LNCaP clone FGC (cell line): ENCODE measurements around the gene LYL1.

Source experiments
- DNase-seq: peaks from one replicate; pipeline ENCODE4 v3.0.0-alpha.2; 2011; ENCODE audit warnings: low read depth
- H3K4me3 ChIP-seq: 2 replicates; pipeline ENCODE4 v1.5.1; 2011; ENCODE audit warnings: mild to moderate bottlenecking, low read depth, low read length, control low read depth
- CTCF ChIP-seq: IDR thresholded peaks from 2 replicates; pipeline ENCODE4 v1.5.1; 2012; ENCODE audit warnings: mild to moderate bottlenecking; ENCODE audit not compliant: control insufficient read depth, insufficient read depth; ENCODE audit errors: extremely low read depth

LYL1 gene

GRCh38 chr19:13070425-13071140 lies 32.1 kb downstream of the LYL1 start:
- no peak for TF ChIP-seq CTCF
- no peak for DNase-seq
- H3K4me3 ChIP-seq = no peak overlapping the region

- DNase-seq = no peak
- TF ChIP-seq CTCF = no peak
- no peak overlapping the region for H3K4me3 ChIP-seq
Observed at GRCh38 chr19:13069415-13070359, 33.0 kb downstream of the LYL1 start.

GRCh38 chr19:13068085-13068846 lies 34.4 kb downstream of the LYL1 start:
- no peak for TF ChIP-seq CTCF
- no peak overlapping the region for H3K4me3 ChIP-seq
- DNase-seq = no peak

GRCh38 chr19:13066933-13067807 lies 35.5 kb downstream of the LYL1 start:
- H3K4me3 ChIP-seq = no peak overlapping the region
- DNase-seq = no peak
- no peak for TF ChIP-seq CTCF

GRCh38 chr19:13066226-13066625 lies 36.4 kb downstream of the LYL1 start:
- no peak overlapping the region for H3K4me3 ChIP-seq
- DNase-seq = no peak
- no peak for TF ChIP-seq CTCF

- no peak for DNase-seq
- no peak for TF ChIP-seq CTCF
- H3K4me3 ChIP-seq = no peak overlapping the region
Observed at GRCh38 chr19:13064092-13064489, 38.6 kb downstream of the LYL1 start.
